SK-N-MC (cell line): ENCODE measurements around the gene DCHS1.

ENCODE experiments used
- EZH2 ChIP-seq: fragments of 200-600 bp; sonication (generic); IDR thresholded peaks from one replicate; pipeline ENCODE4 v1.6.1; 2017; ENCODE audit warnings: antibody characterized with exemption
- FOXP2 ChIP-seq: optimal IDR thresholded peaks from 2 replicates; pipeline ENCODE3; 2011; ENCODE audit warnings: mild to moderate bottlenecking, moderate library complexity; ENCODE audit not compliant: insufficient read depth; ENCODE audit errors: extremely low read length, control extremely low read depth
- POLR2AphosphoS5 ChIP-seq: IDR thresholded peaks from 2 replicates; pipeline ENCODE4 v1.6.1; 2012; ENCODE audit warnings: mild to moderate bottlenecking, low read depth, low read length, borderline replicate concordance

DNA sequence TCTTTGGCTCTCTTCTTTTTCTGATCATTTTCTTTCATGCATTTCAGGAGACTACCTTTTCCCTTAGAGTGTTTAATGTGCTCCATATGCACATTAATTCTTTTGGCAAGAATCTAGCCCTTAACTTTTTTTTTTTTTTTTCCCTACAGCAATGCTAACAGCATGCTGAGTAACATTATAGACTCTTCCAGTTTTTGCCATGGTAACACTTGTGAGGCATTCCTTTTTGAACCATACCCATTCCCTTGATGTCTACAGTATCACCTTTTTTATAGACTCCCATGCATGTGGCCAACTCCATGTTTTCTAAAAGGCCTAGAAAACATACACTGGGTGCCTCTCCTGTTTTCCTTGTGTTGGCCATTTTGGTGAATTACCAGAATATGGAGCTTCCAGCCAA, 30.4 kb upstream of the DCHS1 start:
- TF ChIP-seq POLR2AphosphoS5: no peak
- no peak for TF ChIP-seq EZH2
- no peak for TF ChIP-seq FOXP2
